ENCODE data around the gene STRN3.
"Not testable (repeated sequence)": the region's sequence is repeated elsewhere in the genome, so short reads cannot be mapped to it uniquely, and the experiment has no call there.

Gene STRN3

DNA sequence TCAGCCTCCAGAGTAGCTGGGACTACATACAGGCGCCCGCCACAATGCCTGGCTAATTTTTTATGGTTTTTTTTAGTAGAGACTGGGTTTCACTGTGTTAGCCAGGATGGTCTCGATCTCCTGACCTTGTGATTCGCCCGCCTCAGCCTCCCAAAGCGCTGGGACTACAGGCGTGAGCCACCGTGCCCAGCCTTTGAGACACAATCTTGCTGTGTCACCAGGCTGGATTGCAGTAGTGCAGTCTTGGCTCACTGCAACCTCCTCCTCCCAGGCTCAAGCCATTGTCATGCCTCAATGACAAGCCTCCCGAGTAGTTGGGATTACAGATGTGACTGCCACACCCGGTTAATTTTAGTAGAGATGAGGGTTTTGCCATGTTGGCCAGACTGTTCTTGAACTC, 21.3 kb upstream of the STRN3 start:
- no peak overlapping the region for H3K4me3 ChIP-seq (ENCODE audit: low read depth, low read length)
- TF ChIP-seq, protein P1, sequence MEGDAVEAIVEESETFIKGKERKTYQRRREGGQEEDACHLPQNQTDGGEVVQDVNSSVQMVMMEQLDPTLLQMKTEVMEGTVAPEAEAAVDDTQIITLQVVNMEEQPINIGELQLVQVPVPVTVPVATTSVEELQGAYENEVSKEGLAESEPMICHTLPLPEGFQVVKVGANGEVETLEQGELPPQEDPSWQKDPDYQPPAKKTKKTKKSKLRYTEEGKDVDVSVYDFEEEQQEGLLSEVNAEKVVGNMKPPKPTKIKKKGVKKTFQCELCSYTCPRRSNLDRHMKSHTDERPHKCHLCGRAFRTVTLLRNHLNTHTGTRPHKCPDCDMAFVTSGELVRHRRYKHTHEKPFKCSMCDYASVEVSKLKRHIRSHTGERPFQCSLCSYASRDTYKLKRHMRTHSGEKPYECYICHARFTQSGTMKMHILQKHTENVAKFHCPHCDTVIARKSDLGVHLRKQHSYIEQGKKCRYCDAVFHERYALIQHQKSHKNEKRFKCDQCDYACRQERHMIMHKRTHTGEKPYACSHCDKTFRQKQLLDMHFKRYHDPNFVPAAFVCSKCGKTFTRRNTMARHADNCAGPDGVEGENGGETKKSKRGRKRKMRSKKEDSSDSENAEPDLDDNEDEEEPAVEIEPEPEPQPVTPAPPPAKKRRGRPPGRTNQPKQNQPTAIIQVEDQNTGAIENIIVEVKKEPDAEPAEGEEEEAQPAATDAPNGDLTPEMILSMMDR (IDR thresholded peaks at IDR 0.05; ENCODE audit: control insufficient read depth, extremely low read depth, insufficient read depth): no peak
- no peak for DNase-seq (ENCODE audit: low read depth)

DNA sequence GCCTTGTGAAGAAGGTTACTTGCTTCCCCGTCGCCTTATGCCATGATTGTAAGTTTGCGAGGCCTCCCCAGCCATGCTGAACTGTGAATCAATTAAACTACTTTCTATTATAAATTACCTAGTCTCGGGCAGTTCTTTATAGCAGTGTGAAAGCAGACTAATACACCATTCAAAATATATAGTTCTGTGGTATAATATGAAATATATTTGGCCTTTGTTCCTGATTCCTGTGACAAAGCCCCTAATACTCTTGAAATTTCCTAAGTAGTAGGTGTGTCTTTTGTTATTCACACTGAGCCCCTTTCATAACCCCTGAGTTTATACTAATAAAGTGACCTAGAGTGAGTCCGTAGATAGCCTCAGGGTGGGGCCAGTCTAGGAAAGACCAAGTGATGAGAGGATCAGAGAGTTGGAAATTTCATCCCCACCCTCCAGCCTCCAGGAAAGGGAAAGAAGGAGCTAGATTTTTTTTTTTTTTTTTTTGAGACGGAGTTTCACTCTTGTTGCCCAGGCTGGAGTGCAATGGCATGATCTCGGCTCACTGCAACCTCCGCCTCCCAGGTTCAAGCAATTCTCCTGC, 19.4 kb upstream of the STRN3 start:
- no peak overlapping the region for H3K4me3 ChIP-seq (ENCODE audit: low read depth, low read length)
- DNase-seq (ENCODE audit: low read depth): no peak
- TF ChIP-seq, protein P1 (IDR thresholded peaks at IDR 0.05; ENCODE audit: control insufficient read depth, extremely low read depth, insufficient read depth): no peak

DNA sequence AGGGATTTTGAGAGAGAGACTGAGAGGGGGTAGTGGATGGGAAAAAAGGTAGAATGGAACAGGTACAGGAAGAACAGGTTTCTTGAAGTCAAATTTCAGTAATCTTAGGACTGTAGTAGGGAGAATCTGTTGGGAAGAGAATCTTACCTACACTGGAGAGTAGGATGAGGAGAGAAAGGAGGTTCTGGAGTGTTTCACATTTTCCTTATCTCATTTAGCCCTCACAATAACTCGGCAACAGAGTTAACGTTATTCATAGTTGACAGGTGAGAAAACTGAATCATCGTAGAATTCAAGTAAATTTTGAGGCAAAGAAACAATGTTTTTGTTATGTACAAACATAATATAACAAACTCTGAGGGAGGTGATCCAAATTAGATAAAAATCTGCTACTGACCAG, 17.2 kb upstream of the STRN3 start:
- TF ChIP-seq, protein P1 (IDR thresholded peaks at IDR 0.05; ENCODE audit: control insufficient read depth, extremely low read depth, insufficient read depth): no peak
- no peak for DNase-seq (ENCODE audit: low read depth)
- no peak overlapping the region for H3K4me3 ChIP-seq (ENCODE audit: low read depth, low read length)

DNA sequence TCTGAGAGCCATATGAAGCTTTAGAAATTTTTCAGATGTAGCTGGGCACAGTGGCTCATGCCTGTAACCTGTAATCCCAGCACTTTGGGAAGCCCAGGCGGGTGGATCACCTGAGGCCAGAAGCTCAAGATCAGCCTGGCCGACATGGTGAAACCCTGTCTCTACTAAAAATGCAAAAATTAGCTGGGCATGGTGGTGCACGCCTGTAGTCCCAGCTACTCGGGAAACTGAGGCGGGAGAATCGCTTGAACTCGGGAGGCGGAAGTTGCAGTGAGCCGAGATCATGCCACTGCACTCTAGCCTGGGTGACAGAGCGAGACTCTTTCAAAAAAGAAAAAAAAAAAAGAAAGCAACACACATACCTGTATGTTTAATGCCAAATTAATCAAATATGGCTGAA, 16.7 kb upstream of the STRN3 start:
- DNase-seq (ENCODE audit: low read depth); H3K4me3 ChIP-seq (ENCODE audit: low read depth, low read length): not testable (repeated sequence)

DNA sequence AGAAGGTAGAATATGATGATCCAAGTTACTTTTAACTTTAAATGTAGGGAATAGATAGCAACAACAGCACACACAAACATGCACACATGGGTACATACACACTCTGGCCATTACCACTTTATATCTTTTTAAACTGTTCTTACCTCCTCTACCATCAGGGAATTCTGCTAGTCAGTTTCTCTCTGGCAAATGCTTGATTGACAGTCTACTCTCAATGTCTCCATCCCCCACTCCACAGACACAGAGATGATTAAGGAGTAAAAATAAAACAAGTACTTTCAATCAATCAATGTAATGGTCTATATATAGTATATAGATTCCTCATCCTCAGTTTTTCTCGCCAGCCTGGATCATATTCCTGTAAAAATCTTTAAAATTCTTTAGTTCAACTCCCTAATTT, 16.1 kb upstream of the STRN3 start:
- no peak overlapping the region for H3K4me3 ChIP-seq (ENCODE audit: low read depth, low read length)
- TF ChIP-seq, protein P1 (IDR thresholded peaks at IDR 0.05; ENCODE audit: control insufficient read depth, extremely low read depth, insufficient read depth): no peak
- no peak for DNase-seq (ENCODE audit: low read depth)

DNA sequence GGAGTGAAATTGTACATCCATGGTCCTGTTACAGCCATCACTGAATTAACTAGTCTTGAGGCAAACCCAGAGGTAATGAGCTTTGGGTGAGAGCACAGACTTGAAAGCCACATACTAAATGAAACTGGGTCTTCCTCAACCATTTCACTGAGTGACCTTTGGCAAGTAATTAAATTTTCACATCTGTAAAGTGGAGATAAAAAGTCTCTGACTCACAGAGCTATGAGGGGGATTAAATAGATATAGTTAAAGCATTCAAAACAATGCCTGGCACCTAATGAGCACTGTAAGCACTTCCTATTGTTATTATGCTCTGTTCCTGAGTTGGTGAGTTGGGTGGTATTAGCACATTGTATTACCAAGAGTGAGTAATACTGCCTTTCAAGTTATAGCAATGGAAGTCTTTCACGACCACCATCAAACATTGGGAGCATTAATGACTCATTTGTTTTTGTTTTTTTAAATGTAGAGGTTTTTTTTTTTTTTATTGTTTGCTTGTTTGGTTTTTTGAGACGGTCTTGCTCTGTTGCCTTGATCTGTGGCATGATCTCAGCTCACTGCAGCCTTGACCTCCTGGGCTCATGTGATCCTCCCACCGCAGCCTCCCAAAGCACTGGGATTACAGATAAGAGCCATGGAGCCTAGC, 12.5 kb upstream of the STRN3 start:
- H3K4me3 ChIP-seq (ENCODE audit: low read depth, low read length): no peak overlapping the region
- no peak for DNase-seq (ENCODE audit: low read depth)
- TF ChIP-seq, protein P1 (IDR thresholded peaks at IDR 0.05; ENCODE audit: control insufficient read depth, extremely low read depth, insufficient read depth): no peak

DNA sequence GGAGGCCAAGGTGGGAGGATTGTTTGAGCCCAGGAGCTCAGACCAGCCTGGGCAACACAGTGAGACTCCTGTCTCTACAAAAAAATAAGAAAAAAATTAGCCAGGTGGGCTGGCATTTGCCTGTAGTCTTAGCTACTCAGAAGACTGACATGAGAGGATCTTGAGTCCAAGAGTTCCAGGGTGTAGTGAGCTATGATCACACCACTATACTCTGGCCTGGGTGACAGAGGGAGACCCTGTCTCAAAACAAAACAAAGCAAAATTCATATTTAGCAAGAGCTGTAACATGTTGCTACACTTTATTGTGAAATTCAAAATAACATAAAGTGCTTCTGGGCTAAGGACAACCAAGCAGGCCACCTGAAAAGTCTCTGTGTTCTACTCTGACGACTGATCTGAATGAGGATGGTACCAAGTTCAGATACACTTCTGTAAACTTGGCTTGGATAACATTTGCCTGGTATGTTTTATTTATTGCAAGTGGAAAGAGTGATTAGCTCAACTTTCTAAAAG, 11.6 kb upstream of the STRN3 start:
- no peak overlapping the region for H3K4me3 ChIP-seq (ENCODE audit: low read depth, low read length)
- TF ChIP-seq, protein P1 (IDR thresholded peaks at IDR 0.05; ENCODE audit: control insufficient read depth, extremely low read depth, insufficient read depth): no peak
- no peak for DNase-seq (ENCODE audit: low read depth)
